ENCODE results near the gene NR3C2. TPM values are rescaled to one million over a fixed set of nuclear protein-coding genes. Genes with fewer than 3 reads are reported as not detected.

The NR3C2 gene
- polyA plus RNA-seq, 10 donors: 8.6 to 19.1 (median 13.3) TPM

GRCh38 chr4:148265627-148266026 is 176.6 kb downstream of the NR3C2 start:
- DNase-seq: no peak

GRCh38 chr4:148263802-148264201 is 178.4 kb downstream of the NR3C2 start:
- DNase-seq: no peak

GRCh38 chr4:148263127-148263526 is 179.1 kb downstream of the NR3C2 start:
- no peak for DNase-seq

- DNase-seq: no peak
Observed at GRCh38 chr4:148261848-148262247, 180.4 kb downstream of the NR3C2 start.

GRCh38 chr4:148259841-148260240 is 182.4 kb downstream of the NR3C2 start:
- DNase-seq: no peak

GRCh38 chr4:148258535-148258934 is 183.7 kb downstream of the NR3C2 start:
- peak in 2 of 3 donors; percentile 61 to 69 for DNase-seq

- peak in 1 of 3 donors; percentile 42 for DNase-seq
Observed at GRCh38 chr4:148255344-148255720, 186.9 kb downstream of the NR3C2 start.

GRCh38 chr4:148254621-148255343 is 187.4 kb downstream of the NR3C2 start:
- no peak for DNase-seq

- DNase-seq: no peak
Observed at GRCh38 chr4:148253768-148254167, 188.4 kb downstream of the NR3C2 start.

- DNase-seq: no peak
Observed at GRCh38 chr4:148248824-148249223, 193.4 kb downstream of the NR3C2 start.

- DNase-seq: no peak
Observed at GRCh38 chr4:148245015-148245414, 197.2 kb downstream of the NR3C2 start.

GRCh38 chr4:148243837-148244236 is 198.4 kb downstream of the NR3C2 start:
- no peak for DNase-seq

GRCh38 chr4:148240241-148240640 is 202.0 kb downstream of the NR3C2 start:
- no peak for DNase-seq

- no peak for DNase-seq
Observed at GRCh38 chr4:148239494-148239985, 202.7 kb downstream of the NR3C2 start.

- DNase-seq: no peak
Observed at GRCh38 chr4:148238811-148239493, 203.3 kb downstream of the NR3C2 start.

GRCh38 chr4:148238086-148238485 is 204.1 kb downstream of the NR3C2 start:
- no peak for DNase-seq

GRCh38 chr4:148235809-148236208 is 206.4 kb downstream of the NR3C2 start:
- no peak for DNase-seq

- DNase-seq: no peak
Observed at GRCh38 chr4:148229798-148230197, 212.4 kb downstream of the NR3C2 start.

- DNase-seq: no peak
Observed at GRCh38 chr4:148229028-148229427, 213.2 kb downstream of the NR3C2 start.

GRCh38 chr4:148227147-148227546 is 215.1 kb downstream of the NR3C2 start:
- DNase-seq: no peak

- DNase-seq: no peak
Observed at GRCh38 chr4:148226341-148226740, 215.9 kb downstream of the NR3C2 start.

- DNase-seq: no peak
Observed at GRCh38 chr4:148225639-148226038, 216.6 kb downstream of the NR3C2 start.

GRCh38 chr4:148224476-148224875 is 217.7 kb downstream of the NR3C2 start:
- DNase-seq: no peak
